Adrenal gland (tissue), 12 donors: ENCODE results near the gene PGS1. TPM values are rescaled to one million over a fixed set of nuclear protein-coding genes. Genes with fewer than 3 reads are reported as not detected.

Source experiments
- DNase-seq, 7 donors: peaks; one replicate each; pipeline ENCODE4 v3.0.0-alpha.2; 2019 to 2020
- H3K27ac ChIP-seq, 5 donors: fragments of 200-600 bp; sonication (generic) in 4 of 5; 1 replicate in 3 of 5; 2 replicates in 2 of 5; pipeline versions ENCODE4 v1.5.1 to v1.8.0; 2016 to 2020; ENCODE audit warnings: mild to moderate bottlenecking in 1 of 5
- H3K27me3 ChIP-seq: fragments of 200-600 bp; 2 replicates; pipeline ENCODE4 v1.8.0; 2021
- H3K36me3 ChIP-seq, 2 donors: fragments of 200-600 bp; replicated peaks in 1 of 2; 1 replicate in 1 of 2; 2 replicates in 1 of 2; pipeline versions ENCODE4 v1.5.1 to v1.8.0; 2018 to 2022
- H3K4me1 ChIP-seq, 2 donors: fragments of 200-600 bp; replicated peaks in 1 of 2; 1 replicate in 1 of 2; 2 replicates in 1 of 2; pipeline versions ENCODE4 v1.5.1 to v1.8.0; 2018 to 2021
- H3K4me3 ChIP-seq, 4 donors: fragments of 200-600 bp; sonication (generic) in 3 of 4; one replicate each; pipeline ENCODE4 v1.5.1; 2016 to 2018
- H3K9me3 ChIP-seq, 3 donors: fragments of 200-600 bp; sonication (generic) in 1 of 3; replicated peaks in 1 of 3; 1 replicate in 2 of 3; 2 replicates in 1 of 3; pipeline versions ENCODE4 v1.5.1 to v1.8.0; 2016 to 2021
- CTCF ChIP-seq, 6 experiments: fragments of 450-650 bp in 4 of 6; fragments of 200-600 bp in 2 of 6; sonication (generic) in 1 of 6; IDR thresholded peaks; 1 replicate in 5 of 6; 2 replicates in 1 of 6; pipeline versions ENCODE4 v1.5.1 to v1.8.0; 2016 to 2021; ENCODE audit warnings: antibody characterized with exemption in 6 of 6, mild to moderate bottlenecking in 2 of 6, moderate library complexity in 1 of 6
- POLR2A ChIP-seq, 2 donors: fragments of 450-650 bp; IDR thresholded peaks; one replicate each; pipeline ENCODE4 v1.6.1; 2017; ENCODE audit warnings: antibody characterized with exemption in 2 of 2, mild to moderate bottlenecking in 2 of 2, moderate library complexity in 1 of 2
- WGBS, 4 donors: extraction: QIAGEN DNeasy Blood & Tissue Kit in 2 of 4; methylation state at CpG; one replicate each; pipeline versions ENCODE4 v1.1.5 to v1.1.7; 2013 to 2017; 5-methylcytosine and 5-hydroxymethylcytosine counted together
- intact Hi-C, 2 donors: fragments of 100-400 bp; cut with DNase I; formaldehyde crosslinking; loops; one replicate each; pipeline versions ENCODE4 v1.14.1 to v1.15.0; 2022 to 2023
- polyA plus RNA-seq, 3 donors: library from polyadenylated mRNA; stranded (reverse); fragments of 200-250 nt in 2 of 3; fragments of 350-450 nt in 1 of 3; fragmentation: Illumina TruSeq in 1 of 3; extraction: RNeasy Lipid Tissue Mini Kit (QIAGEN cat#74804) in 1 of 3; gene quantifications; one replicate each; pipeline ENCODE4 v1.2.3, GENCODE V29; 2013 to 2014
- total RNA-seq, 9 donors: library from RNA; depleted of rRNA in 4 of 9; stranded (reverse); fragments of >200 nt in 4 of 9; fragments of 120-200 nt in 1 of 9; fragmentation: NEBNext Ultra II Directional in 1 of 9; extraction: Animal tissue kit (Norgen Biotek cat#: 25700) in 1 of 9; gene quantifications; one replicate each; pipeline versions ENCODE4 v1.1.0 to v1.2.4, GENCODE V29; 2013 to 2023
- donor health status: healthy with polysubstance abuse.
- donor health status: Bipolar disorder and iron deficiency.
- donor health status: DM: yes; HTN: yes; CAD: no.
- donor health status: DM: no; HTN: no; CAD: no.
- donor health status: DM: no; HTN: no; CAD: no.
- donor health status: DM: yes; HTN: yes; CAD: no.

Gene PGS1
- total and polyA plus RNA-seq, 12 donors = 11.9 to 64.5 (median 31.0) TPM

DNA sequence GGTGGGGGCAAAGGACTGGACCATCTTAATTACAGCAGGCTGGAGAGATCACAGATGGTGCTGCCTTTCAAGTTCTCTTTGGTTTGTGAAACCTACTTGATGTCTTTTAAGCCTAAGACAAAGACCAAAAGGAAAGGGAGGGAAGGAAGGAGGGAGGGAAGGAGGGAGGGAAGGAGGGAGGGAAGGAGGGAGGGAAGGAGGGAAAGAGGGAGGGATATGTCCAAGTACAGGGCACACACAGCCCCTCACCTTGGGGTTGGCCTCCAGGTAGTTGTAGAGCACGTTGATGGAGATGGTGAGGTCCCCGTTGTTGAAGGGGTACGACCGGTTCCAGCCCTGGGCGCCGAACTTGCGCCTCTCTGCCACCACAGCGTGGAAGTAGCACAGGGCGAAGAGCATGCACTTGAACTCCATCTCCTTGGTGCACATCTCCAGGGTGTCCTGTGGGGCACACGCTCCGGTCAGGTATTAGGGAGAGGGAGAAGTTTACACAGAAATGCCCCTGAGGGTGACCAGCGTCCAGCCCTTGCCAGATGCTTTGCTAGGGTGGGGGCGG is 55.4 kb downstream of the PGS1 start:
- Histone ChIP-seq H3K4me3 (no peak overlapping the region), H3K4me1 (no peaks in the 10 kb centered on the region), H3K27ac (no peak overlapping the region), H3K9me3 (no peaks in the 10 kb centered on the region), H3K36me3 (no peaks in the 10 kb centered on the region), H3K27me3 (no peaks in the 10 kb centered on the region)
- WGBS, 4 donors = 83 to 89% (median 85%) methylated on average over 5 to 13 of the region's 13 CpGs
- intact Hi-C loops = no loop called here
- TF ChIP-seq POLR2A (IDR thresholded peaks at IDR 0.05) (no peak), CTCF (IDR thresholded peaks at IDR 0.05) (no peak)
- no peak for DNase-seq

DNA sequence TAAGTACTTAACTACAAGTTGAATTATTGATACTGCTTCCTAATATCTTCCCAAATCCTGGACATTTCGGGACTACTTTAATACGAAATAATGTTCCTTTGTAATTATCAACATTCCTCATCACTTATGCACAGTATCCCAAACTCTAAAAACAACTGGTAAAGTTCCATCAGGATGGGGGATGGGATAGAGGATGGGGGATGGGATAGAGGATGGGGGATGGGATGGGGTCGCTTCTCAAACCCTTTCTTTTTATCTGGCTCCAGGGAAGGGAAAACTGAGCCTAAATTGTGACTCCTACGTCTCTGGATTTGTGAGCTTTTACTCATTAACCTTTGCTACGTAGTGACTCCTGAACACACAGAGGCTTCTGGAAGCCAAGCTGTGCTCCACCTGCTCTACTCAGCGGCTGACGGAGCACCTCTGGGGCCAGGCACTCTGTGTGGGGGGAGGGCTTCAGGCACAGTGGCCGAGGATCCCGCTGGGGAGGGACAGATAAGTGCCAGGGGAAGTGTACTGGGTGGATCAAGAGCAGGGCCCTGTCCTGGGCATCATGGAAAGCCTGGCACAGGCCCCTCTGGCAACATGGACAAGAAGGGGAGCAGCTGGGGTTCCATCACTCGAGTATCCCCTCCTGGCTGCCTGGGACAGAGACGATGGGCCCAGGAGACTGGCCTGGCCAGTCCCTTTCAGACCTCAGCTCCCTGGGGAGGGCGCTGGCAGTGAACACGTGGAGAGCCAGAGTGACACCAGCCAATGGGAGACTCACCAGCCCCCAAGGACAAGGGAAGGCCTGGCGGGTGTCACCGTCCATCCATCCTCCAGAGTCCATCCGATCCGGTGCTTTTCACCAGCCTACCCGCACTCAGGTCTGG is 56.2 kb downstream of the PGS1 start:
- no peaks in the 10 kb centered on the region for H3K4me1 ChIP-seq
- H3K36me3 ChIP-seq = no peaks in the 10 kb centered on the region
- DNase-seq = no peak
- intact Hi-C loops = no loop called here
- no peak for TF ChIP-seq POLR2A (IDR thresholded peaks at IDR 0.05)
- no peak for TF ChIP-seq CTCF (IDR thresholded peaks at IDR 0.05)
- H3K9me3 ChIP-seq = no peaks in the 10 kb centered on the region
- H3K27ac ChIP-seq = no peak overlapping the region
- no peaks in the 10 kb centered on the region for H3K27me3 ChIP-seq
- no peak overlapping the region for H3K4me3 ChIP-seq
- WGBS, 4 donors = 44 to 52% (median 48%) methylated on average over 11 to 18 of the region's 18 CpGs

GRCh38 chr17:78435330-78436005 is 57.0 kb downstream of the PGS1 start:
- intact Hi-C loops = no loop called here
- Histone ChIP-seq H3K27ac (no peak overlapping the region), H3K4me1 (no peaks in the 10 kb centered on the region), H3K36me3 (no peaks in the 10 kb centered on the region), H3K9me3 (no peaks in the 10 kb centered on the region), H3K4me3 (no peak overlapping the region), H3K27me3 (no peaks in the 10 kb centered on the region)
- no peak for DNase-seq
- no peak for TF ChIP-seq CTCF (IDR thresholded peaks at IDR 0.05)
- no peak for TF ChIP-seq POLR2A (IDR thresholded peaks at IDR 0.05)
- 75 to 79% (median 76%) methylated on average over 17 to 19 of the region's 19 CpGs for WGBS, 4 donors

- Histone ChIP-seq H3K4me3 (no peak overlapping the region), H3K36me3 (no peaks in the 10 kb centered on the region), H3K27ac (no peak overlapping the region), H3K4me1 (no peaks in the 10 kb centered on the region), H3K27me3 (no peaks in the 10 kb centered on the region), H3K9me3 (no peaks in the 10 kb centered on the region)
- DNase-seq = no peak
- intact Hi-C loops = no loop called here
- 80 to 88% (median 86%) methylated on average over 13 to 20 of the region's 20 CpGs for WGBS, 4 donors
- TF ChIP-seq CTCF (IDR thresholded peaks at IDR 0.05) (no peak), POLR2A (IDR thresholded peaks at IDR 0.05) (no peak)
These were observed 59.2 kb downstream of the PGS1 start for GRCh38 chr17:78437508-78438169.
